RWPE1 (cell line): ENCODE results near the gene LAMA4.
A peak's percentile ranks its signal among the peaks of the same experiment; 100 is the strongest.

Experiments used
- CTCF ChIA-PET: fragments of 350-600 bp; sonication (Branson Sonifier 250); formaldehyde crosslinking; extraction: SDS; loops from one replicate; lab custom pipeline; 2021; lab: Yijun Ruan, JAX
- POLR2A ChIA-PET: fragments of 400-600 bp; formaldehyde crosslinking; extraction: SDS; loops from one replicate; lab custom pipeline; 2020; ENCODE audit warnings: antibody characterized with exemption; ENCODE audit not compliant: low non-redundant PET; lab: Yijun Ruan, JAX
- DNase-seq: peaks from one replicate; pipeline ENCODE4 v3.0.0; 2012; ENCODE audit warnings: low spot score
- H3K27ac ChIP-seq: fragments of 450-650 bp; 2 replicates; pipeline ENCODE4 v1.5.1; 2017
- TF ChIP-seq, protein P1 (sequence below): fragments of 450-650 bp; conservative IDR thresholded peaks from 2 replicates; pipeline ENCODE4 v1.5.1; 2017; ENCODE audit warnings: low read depth, mild to moderate bottlenecking

Gene LAMA4

GRCh38 chr6:112209131-112209530, 45.2 kb downstream of the LAMA4 start:
- no peak for DNase-seq
- POLR2A ChIA-PET = no interaction called here
- TF ChIP-seq, protein P1, sequence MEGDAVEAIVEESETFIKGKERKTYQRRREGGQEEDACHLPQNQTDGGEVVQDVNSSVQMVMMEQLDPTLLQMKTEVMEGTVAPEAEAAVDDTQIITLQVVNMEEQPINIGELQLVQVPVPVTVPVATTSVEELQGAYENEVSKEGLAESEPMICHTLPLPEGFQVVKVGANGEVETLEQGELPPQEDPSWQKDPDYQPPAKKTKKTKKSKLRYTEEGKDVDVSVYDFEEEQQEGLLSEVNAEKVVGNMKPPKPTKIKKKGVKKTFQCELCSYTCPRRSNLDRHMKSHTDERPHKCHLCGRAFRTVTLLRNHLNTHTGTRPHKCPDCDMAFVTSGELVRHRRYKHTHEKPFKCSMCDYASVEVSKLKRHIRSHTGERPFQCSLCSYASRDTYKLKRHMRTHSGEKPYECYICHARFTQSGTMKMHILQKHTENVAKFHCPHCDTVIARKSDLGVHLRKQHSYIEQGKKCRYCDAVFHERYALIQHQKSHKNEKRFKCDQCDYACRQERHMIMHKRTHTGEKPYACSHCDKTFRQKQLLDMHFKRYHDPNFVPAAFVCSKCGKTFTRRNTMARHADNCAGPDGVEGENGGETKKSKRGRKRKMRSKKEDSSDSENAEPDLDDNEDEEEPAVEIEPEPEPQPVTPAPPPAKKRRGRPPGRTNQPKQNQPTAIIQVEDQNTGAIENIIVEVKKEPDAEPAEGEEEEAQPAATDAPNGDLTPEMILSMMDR = no peak
- H3K27ac ChIP-seq = no peak overlapping the region
- CTCF ChIA-PET = interaction anchor here (0.6 kb wide), 1 partner anchor 1979 kb away, joined by 3 read pairs; no protein-coding TSS in a partner anchor

GRCh38 chr6:112207776-112208175, 46.6 kb downstream of the LAMA4 start:
- ChIA-PET CTCF (interaction anchor here (0.7 kb wide), 1 partner anchor 459 kb away, joined by 3 read pairs; no protein-coding TSS in a partner anchor), POLR2A (no interaction called here)
- TF ChIP-seq, protein P1 = no peak
- no peak overlapping the region for H3K27ac ChIP-seq
- no peak for DNase-seq

DNA sequence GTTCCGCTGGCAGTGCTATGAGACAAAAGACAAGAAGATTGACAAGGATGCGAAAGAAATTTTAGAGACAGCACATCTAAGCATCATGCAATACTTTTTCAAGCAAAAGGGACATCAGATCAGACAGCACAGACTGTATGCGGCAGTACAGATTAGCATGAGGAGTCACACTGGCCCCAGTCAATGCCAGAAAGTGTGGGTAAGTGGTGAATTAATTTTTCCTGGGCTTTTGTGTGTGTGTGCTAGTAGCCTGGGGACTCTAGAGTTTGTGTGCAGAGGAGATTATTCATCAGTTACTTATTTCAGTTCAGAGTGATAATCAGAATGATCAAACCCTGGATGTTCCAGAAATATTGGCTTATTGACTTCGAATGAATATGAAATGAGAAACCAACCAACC, 47.2 kb downstream of the LAMA4 start:
- ChIA-PET CTCF (no interaction called here), POLR2A (no interaction called here)
- TF ChIP-seq, protein P1 = no peak
- no peak overlapping the region for H3K27ac ChIP-seq
- no peak for DNase-seq

DNA sequence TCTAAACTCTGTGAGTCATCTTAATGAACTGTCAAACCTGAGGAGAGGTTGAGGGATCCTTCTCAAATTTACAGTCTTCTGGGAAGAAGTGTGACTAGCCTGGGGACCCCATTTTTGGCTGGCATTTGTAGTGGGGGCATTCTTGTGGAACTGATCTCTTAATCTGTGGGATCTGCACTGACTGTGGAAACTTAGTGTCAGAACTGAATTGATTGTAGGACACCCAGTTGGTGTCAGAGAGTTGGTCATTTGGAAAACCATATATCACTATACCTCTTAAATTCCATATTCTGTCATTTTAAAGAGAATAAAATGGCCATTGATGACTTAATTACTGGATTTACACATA, 48.3 kb downstream of the LAMA4 start:
- H3K27ac ChIP-seq = peak overlapping the region; percentile 58; the same call in 1 of the 2 replicates
- ChIA-PET CTCF (no interaction called here), POLR2A (no interaction called here)
- DNase-seq = no peak
- TF ChIP-seq, protein P1 = no peak

DNA sequence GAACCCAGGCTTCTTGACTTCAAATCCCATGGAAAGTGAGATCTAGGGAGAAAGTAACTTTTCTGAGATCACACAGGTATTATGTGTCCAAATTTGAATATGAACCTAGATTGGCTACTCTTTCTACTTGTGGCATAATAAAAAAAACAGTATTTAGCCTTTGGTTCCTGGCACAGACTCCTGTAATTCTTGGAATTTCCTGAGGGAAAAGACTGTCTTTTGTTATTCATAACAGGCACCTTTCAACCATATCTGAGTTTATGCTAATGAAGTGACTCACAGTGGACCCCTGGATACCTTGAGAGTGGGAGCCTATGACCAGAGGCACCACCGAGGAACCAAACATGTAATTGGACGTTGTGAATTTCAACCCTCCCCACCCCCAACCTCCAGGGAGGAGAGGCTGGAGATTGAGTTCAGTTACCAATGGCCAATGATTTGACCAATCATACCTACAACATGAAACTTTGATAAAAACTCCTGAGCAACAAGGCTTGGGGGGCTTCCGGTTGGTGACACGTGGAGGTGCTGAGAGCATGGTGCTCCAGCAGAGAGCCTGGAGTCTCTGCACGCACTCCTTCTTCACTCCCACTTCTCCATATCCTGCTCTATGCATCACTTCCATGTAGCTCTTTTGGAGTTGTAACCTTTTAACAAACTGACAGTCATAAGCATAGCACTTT, 48.8 kb downstream of the LAMA4 start:
- CTCF ChIA-PET = no interaction called here
- H3K27ac ChIP-seq = peak overlapping the region; percentile 58; the same call in 1 of the 2 replicates
- TF ChIP-seq, protein P1 = no peak
- DNase-seq = peak; percentile 15
- POLR2A ChIA-PET = no interaction called here

DNA sequence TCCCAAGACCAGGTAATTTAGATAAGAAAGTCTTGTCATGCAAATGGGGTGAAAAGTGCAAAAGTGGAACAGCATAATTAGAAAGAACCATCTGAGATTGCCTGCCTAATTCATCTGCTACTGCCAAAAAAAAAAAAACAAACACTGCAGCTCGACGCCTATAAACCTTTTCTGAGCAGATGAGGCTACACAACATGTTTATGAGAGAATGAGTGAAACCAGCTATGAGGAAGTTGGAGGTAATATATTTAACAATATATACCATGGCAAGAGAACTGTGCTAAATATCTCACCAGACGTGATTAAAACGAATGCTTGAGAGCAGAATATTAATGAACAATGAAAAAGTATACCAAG, 50.0 kb downstream of the LAMA4 start:
- TF ChIP-seq, protein P1 = no peak
- DNase-seq = no peak
- ChIA-PET CTCF (interaction anchor here (0.5 to 0.6 kb wide), 2 partner anchors 73 to 844 kb away, joined by 3 read pairs; no protein-coding TSS in a partner anchor), POLR2A (no interaction called here)
- H3K27ac ChIP-seq = no peak overlapping the region
